ENCODE results near the gene FGFBP3.

- TF ChIP-seq, protein P1, sequence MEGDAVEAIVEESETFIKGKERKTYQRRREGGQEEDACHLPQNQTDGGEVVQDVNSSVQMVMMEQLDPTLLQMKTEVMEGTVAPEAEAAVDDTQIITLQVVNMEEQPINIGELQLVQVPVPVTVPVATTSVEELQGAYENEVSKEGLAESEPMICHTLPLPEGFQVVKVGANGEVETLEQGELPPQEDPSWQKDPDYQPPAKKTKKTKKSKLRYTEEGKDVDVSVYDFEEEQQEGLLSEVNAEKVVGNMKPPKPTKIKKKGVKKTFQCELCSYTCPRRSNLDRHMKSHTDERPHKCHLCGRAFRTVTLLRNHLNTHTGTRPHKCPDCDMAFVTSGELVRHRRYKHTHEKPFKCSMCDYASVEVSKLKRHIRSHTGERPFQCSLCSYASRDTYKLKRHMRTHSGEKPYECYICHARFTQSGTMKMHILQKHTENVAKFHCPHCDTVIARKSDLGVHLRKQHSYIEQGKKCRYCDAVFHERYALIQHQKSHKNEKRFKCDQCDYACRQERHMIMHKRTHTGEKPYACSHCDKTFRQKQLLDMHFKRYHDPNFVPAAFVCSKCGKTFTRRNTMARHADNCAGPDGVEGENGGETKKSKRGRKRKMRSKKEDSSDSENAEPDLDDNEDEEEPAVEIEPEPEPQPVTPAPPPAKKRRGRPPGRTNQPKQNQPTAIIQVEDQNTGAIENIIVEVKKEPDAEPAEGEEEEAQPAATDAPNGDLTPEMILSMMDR (IDR thresholded peaks at IDR 0.05), result no peak
- TF ChIP-seq POLR2AphosphoS5 (IDR thresholded peaks at IDR 0.05; ENCODE audit: low read depth, low read length) (no peak), TCF7L2 (IDR thresholded peaks at IDR 0.05; ENCODE audit: low read depth, low read length) (no peak), SIN3A (IDR thresholded peaks at IDR 0.05; ENCODE audit: borderline replicate concordance, insufficient read depth, low read depth, low read length) (no peak)
- TF ChIP-seq, protein P2, sequence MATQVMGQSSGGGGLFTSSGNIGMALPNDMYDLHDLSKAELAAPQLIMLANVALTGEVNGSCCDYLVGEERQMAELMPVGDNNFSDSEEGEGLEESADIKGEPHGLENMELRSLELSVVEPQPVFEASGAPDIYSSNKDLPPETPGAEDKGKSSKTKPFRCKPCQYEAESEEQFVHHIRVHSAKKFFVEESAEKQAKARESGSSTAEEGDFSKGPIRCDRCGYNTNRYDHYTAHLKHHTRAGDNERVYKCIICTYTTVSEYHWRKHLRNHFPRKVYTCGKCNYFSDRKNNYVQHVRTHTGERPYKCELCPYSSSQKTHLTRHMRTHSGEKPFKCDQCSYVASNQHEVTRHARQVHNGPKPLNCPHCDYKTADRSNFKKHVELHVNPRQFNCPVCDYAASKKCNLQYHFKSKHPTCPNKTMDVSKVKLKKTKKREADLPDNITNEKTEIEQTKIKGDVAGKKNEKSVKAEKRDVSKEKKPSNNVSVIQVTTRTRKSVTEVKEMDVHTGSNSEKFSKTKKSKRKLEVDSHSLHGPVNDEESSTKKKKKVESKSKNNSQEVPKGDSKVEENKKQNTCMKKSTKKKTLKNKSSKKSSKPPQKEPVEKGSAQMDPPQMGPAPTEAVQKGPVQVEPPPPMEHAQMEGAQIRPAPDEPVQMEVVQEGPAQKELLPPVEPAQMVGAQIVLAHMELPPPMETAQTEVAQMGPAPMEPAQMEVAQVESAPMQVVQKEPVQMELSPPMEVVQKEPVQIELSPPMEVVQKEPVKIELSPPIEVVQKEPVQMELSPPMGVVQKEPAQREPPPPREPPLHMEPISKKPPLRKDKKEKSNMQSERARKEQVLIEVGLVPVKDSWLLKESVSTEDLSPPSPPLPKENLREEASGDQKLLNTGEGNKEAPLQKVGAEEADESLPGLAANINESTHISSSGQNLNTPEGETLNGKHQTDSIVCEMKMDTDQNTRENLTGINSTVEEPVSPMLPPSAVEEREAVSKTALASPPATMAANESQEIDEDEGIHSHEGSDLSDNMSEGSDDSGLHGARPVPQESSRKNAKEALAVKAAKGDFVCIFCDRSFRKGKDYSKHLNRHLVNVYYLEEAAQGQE (IDR thresholded peaks at IDR 0.05; ENCODE audit: insufficient read depth in 1 of 2, low read depth in 2 of 2, low read length in 1 of 2), result no peak
These were observed 2.2 kb downstream of the FGFBP3 start for GRCh38 chr10:91907033-91907594.

All from Panc1 (cell line).